Stimulated activated CD4-positive, alpha-beta T cell treated with anti-CD3 and anti-CD28 coated beads, Interleukin-4, amount 100 ng/mL, for 1 hour (primary cell): ENCODE data around the gene TUBA3E.
"Not testable (repeated sequence)": the region's sequence is repeated elsewhere in the genome, so short reads cannot be mapped to it uniquely, and the experiment has no call there.

Experiments used
- DNase-seq: peaks from one replicate; pipeline ENCODE4 v3.0.0-alpha.2; 2020

Gene TUBA3E

DNA sequence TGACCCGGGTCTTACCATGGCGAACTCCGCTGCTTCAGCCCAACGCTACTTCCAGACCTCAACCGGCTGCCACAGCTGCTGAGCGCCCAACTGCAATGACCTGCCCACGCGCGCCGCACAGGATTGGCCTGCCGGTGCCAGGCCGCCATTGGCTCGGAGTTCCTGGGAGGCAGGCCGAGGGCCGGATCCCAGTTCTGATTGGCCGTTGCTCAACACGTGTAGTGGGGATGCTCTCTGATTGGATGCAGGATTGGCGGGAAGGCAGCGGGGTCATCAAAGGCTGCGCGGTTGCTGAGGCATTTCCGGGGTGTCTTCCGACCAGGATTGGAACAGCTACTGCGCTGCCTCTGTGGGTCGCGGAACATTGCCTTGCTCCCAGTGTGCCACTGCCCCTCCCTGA lies at the start of gene TUBA3E:
Gene TUBA3E (minus strand): TSS at position 97 of the 400 bp plus-strand sequence. CDS start 79 bp downstream, at position 18.
- no peak for DNase-seq

DNA sequence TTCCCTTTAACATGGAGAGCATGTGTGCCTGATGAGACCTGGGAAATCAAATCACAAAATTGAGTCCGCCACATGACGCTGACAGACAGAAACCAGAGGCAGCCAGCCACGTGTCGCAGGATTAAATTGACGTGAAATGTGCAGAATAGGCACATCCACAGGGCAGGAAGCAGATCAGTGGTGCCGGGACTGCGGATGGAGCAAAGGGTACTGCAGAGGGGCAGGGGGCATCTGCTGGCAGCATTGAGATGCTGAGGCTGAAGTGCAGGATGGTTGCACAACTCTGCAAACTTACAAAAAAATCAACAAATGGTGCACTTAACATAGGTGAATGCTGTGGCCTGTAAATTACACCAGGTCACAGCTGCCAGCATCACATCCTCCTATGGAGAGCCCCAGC lies 48.2 kb upstream of the TUBA3E start:
- no peak for DNase-seq

DNA sequence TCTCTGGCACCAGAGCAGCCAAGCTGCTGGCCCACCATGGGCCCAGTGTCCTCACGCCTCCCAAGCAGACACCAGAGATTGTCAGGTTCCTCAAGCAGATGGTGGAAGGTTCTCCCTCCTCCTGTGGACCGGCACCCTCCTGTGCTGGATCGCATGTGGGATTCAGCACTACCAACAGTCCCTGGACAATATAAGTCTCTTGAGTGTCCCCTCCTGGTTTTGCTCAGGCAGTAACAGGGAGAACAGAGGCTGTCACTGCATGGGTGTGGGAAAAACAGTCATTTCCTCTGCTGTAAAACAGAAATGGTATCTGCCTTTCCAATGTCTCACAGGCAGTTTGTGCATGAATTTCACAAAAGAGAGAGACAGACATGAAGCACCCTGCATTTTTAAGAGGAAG lies 47.7 kb upstream of the TUBA3E start:
- no peak for DNase-seq

DNA sequence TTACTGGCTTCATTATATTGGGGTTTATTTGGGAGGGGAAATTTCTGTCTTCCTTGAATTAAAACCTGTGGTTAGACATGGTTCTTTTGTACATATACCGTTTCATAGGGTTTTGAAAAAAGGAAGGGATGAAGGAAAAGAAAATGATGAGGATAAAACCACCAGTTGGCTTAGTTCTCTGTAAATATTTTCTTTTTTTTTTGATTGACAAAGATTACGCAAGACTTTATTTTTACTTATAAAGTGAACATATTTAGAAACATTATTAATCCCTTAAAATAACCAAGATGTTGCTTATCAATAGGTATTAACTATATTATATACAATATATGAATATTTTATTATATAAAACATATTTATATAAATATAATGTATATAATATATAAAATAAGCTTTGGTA lies 45.1 kb upstream of the TUBA3E start:
- no peak for DNase-seq

DNA sequence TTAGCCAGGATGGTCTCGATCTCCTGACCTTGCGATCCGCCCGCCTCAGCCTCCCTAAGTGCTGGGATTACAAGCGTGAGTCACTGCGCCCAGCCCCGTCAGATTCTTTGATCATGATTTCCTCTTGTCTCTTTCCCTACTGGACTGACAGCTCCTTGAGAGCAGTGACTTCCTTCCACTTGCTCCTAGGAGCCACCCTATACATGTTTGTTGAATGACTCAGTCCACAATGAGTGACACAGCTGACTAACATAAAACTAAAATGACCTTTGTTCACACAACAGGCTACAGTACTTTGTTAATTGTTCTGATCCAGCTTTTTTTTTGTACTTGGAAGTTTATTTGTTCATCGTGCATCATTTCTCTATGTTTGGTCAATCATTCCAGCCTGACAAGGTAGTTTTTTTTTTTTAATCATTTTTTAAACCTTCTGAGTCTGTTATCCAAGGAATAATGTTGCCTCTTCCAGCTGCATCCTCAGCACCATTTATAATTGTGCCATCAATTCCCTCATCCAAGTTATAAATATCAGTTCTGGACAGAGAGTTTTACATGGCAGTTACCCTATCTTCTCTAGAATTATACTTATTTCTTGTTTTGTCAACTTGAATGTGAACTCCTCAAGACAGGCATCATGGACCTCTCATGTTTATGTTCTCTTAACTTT lies 42.9 kb upstream of the TUBA3E start:
- no peak for DNase-seq

DNA sequence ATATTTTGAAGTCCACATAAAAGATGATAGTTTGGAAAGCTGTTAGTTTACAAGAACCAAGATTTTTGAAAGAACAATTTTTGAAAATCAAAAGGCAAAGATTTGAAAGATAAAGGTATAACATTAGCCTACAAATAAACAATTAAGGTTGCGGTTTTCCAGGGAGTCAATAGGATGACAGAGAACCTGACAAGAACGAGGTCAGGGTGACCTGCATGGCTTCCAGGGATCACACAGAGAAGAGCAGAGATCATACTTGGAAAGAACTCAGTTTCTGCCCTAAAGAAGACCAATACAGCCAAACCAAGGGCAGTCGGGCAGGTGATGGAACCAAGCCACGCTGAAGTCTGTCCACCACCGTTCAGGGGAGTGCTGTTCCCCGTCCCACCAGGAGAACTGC lies 41.3 kb upstream of the TUBA3E start:
- not testable (repeated sequence) for DNase-seq

DNA sequence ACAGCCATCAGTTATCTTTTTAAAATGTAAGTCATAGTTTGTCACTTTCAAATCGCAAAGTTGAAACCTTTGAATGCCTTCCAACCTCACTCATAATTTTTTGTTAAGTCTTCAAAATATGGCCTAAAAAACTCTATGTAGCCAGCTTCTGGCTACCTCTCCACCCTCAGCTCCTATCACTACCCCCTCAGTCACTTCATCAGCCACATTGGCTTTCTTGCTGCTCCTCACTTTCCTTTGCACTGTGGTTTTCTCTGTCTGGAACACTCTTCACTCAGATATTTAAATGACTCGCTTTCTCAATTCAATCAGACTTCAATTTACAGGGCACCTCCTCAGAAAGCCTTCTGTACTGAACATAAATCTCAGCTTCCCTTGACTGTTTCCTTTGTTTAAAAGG lies 34.8 kb upstream of the TUBA3E start:
- not testable (repeated sequence) for DNase-seq

DNA sequence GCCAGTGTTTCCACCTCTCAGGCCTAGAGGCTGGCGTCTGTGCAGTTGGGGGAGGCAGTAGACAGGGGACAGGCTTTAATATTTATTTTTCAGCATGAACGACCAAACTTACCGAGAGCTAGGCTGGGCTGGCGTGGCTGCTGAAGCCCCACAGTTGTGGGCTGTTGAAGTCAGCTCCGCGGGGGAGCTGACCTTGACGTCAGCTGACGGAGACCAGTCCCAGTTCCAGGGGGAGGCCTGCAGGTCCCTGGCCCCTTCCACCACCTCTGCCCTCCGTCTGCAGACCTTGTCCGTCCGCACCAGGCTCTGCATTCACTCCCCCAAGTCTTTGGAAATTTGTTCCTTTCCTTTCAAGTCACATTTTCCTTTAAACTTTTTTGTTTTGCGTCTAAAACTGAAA lies 33.4 kb upstream of the TUBA3E start:
- no peak for DNase-seq

DNA sequence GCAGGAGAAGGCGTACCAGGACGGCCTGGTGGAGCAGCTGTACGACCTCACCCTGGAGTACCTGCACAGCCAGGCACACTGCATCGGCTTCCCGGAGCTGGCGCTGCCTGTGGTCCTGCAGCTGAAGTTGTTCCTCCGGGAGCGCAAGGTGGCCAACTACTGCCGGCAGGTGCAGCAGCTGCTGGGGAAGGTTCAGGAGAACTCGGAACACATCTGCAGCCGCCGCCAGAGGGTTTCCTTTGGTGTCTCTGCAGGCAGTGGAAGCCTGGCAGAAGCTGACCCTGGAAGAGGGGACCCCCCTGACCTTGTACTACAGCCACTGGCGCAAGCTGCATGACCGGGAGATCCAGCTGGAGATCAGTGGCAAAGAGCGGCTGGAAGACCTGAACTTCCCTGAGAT lies 32.7 kb upstream of the TUBA3E start:
- DNase-seq, result not testable (repeated sequence)

DNA sequence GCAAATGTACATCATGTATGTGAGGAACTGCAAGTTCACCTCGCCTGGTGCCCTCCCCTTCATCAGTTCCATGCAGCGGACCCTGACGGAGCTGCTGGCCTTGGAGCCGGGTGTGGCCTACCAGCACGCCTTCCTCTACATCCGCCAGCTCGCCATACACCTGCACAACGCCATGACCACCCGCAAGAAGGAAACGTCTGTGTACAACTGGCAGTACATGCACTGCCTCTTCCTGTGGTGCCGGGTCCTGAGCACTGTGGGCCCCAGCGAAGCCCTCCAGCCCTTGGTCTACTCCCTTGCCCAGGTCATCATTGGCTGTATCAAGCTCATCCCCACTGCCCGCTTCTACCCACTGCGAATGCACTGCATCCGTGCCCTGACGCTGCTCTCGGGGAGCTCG lies 32.1 kb upstream of the TUBA3E start:
- not testable (repeated sequence) for DNase-seq

DNA sequence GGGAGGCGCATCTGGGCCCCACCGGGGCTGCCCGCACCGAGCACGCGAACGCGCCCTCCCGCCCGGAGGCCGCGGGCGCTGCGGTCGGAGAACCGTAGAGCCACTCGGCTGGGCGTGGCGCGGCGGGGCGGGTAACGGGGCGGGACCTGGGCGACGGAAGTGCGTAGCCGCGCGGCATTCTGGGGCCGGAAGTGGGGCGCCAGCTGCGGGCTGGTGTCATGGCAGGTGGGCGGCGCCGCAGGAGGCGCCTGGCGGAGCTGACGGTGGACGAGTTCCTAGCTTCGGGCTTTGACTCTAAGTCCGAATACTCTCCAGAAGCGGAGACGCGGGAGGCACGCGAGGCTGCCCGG lies 30.9 kb upstream of the TUBA3E start:
- peak; percentile 26 for DNase-seq

DNA sequence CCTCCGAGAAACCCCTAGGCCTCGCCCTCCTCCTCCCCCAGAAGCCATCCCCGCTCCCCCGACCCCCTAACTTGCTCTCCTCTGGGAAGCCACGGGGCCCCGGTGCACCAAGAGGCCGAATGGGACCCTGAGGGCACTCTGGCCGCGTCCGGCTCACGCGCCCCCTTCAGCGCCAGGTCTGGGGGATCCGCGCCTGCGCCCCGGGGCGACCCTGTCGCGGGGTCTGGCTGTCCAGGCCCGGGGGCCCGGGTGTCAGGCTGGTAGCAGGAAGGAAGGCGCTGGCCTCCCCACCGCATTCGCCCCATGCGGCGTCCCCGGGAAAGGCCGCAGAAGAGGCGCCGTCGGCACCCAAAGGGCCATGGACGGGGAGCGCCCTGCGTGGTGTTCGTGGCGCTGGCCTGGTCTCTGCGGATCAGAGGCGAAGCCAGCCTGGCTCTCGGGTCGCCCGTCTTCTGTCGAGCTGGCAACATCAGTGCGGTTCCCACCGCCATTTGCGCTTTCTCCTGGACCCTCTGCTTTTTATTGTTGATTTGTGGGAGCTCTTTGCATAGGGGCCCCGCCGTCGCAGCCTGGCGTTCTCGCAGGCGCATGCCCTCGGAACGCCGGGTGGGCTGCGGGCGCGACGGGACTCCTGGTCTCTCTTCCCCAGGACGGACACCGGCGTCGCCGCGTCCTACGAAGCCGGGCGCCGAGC lies 30.4 kb upstream of the TUBA3E start:
- not testable (repeated sequence) for DNase-seq

DNA sequence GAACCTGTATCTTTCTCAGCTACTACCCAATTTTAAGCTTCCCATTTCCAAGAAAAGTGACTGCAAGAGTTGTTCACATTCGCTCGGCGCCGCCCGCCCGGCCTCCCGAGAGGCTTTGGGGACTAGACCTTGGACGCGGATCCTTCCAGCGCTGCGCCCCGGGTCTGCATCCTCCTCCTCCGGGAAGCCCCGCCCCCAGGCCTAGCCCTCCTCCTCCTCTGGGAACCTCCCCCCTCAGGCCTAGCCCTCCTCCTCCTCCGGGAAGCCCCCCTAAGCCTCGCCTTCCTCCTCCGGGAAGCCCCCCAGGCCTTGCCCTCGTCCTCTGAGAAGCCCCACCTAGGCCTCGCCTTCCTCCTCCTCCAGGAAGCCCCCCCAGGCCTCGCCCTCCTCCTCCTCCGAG lies 29.8 kb upstream of the TUBA3E start:
- DNase-seq, result not testable (repeated sequence)

DNA sequence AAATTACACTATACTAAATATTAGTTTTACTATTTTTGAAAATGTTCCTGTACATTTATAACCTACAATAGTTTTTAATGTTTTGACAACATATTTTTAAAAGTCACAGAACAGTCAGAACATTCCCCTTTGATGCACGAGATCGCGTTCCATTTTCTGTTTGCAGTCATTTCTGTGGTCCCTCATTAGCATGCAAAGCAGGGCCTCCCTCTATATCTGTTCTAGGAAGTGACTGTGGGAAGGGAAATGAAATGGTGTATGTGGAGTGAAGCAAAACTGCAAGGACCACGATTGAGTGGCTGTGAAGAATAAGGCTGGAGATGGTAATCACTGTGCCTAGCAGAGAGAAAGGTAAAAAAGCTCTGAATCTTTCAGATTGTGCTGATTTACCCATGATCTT lies 24.3 kb upstream of the TUBA3E start:
- DNase-seq, result not testable (repeated sequence)

DNA sequence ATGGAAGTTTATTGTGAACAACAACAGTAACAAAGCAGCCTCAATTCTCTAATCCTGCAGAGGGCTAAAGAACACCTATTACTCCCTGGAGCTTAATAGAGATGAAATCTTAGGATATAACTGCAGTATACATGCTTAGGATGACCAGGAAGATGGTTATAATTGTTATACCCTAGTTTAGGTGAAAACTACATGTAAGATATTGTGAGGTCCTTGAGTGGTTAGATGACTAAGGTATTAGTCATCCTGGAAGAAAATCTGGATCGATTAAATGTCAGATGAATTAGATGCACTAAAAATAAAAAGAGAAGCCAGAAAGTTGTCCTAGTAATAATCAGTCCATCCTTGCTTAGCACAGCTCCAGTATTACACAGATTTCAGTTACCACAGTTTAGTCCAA lies 22.3 kb upstream of the TUBA3E start:
- DNase-seq, result not testable (repeated sequence)

DNA sequence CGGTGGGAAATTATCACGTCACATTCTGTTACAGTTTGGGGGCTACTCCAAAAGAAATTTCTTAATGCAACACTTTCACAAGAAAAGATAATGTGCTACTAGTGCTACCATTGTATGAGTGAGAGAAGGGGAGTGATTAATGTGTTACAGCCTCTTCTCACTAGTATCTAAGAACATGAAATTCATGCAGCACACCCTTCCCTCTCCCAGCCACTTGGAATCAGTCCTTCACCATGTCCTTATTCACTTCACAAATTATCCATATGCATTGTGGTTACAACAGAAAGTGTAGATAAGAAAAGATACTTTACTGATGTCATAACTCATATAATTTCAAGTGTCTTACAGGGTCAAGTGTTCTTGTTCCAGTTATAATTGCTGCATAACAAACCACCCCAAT lies 20.9 kb upstream of the TUBA3E start:
- DNase-seq, result not testable (repeated sequence)

DNA sequence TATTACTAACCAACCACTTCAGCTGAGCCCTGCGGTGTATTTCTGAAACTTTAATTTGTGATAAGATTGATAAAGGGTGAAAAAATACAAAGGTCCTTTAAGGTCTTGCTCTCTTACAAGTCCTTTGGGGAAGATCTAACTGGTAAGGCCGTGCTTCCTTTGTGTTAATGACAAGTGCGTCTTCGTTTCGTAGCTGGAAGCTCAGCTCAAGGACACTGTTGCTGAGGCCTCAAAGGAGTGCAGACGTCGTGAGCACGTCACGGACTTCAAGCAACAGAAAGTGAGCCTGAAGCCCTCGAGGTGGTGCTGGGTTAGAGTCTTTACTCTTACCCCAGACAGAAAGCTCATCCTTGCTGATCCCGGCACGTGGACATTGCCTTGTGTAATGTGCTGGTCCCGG lies 8.8 kb upstream of the TUBA3E start:
- DNase-seq, result not testable (repeated sequence)

DNA sequence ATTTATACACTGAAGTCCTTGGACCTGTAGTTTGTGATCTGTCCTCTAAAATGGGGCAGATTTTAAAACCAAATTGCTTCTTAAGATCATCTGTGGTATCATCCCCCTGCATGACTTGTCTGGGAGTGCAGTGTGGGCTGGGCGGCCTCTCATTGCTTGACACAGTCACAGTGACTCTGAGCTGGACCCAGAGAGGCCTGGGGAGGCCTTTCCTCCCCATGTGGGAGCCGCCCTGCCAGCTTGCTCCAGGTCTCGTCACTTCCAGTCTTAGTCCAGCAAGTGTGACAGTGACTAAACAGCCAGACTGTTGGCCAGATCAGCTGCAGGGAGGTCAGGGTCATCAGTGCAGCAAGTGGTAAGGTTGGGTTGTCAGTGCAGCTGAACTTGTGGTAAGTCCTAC lies 4.9 kb upstream of the TUBA3E start:
- not testable (repeated sequence) for DNase-seq

DNA sequence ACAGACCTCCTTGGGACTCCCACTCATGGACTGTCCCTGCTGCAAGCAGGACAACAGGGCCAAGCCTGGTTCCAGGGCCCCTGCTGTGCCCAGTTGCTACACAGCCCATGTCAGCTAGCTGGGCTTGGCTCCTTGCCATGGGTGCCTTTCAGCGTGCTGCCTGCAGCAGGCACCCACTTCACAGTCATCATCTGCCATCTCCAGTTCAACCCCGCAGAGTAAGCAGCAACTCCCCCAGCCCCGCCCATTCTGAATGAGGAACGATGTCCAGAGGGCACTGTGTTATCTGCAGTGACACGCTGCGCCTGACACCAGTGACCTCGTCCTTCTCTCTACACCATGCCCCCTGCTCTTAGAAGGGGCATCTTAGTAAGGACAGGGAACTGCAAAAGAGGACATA lies 4.3 kb upstream of the TUBA3E start:
- DNase-seq, result not testable (repeated sequence)

DNA sequence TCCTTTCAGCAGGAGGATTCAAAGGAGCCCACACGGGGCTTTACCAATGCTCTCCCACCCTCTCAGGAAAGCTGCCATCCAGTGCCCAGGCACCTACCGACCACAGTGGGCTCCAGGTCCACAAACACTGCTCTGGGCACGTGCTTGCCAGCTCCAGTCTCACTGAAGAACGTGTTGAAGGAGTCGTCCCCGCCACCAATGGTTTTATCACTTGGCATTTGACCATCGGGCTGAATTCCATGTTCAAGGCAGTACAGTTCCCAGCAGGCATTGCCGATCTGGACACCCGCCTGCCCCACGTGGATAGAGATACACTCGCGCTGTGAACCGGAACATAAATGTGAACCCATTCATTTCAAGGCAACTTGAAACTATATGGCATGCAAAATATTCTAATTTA lies 2.2 kb downstream of the TUBA3E start:
- DNase-seq, result not testable (repeated sequence)

DNA sequence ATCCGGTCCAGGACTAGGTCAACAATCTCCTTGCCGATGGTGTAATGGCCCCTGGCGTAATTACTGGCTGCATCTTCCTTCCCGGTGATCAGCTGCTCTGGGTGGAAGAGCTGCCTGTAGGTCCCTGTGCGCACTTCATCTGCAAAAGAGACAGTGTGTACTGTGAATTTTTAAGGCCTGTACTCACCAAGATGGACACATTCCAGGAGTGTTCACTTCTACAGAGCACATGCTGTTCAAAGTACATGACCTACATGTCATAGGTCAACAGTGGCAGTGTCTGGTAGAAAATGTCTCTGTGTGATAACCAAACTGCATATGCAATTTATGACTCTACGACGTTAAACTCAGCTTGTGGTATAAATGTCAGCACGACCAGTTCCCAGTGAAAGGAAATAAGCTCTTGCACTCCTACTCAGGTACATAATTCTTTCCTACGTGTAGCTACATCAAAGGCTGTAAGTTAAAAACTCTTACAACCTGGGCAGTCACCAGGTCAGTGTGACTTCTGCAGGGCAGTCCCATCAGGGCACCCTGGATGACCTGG lies 3.1 kb downstream of the TUBA3E start:
- DNase-seq, result not testable (repeated sequence)

DNA sequence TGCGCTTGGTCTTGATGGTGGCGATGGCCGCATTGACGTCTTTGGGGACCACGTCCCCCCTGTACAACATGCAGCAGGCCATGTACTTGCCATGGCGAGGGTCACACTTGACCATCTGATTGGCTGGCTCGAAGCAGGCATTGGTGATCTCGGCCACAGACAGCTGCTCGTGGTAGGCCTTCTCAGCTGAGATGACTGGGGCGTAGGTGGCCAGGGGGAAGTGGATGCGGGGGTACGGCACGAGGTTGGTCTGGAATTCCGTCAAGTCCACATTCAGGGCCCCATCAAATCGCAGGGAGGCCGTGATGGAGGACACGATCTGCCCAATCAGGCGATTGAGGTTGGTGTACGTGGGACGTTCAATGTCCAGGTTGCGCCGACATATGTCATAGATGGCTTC lies 4.4 kb downstream of the TUBA3E start:
- not testable (repeated sequence) for DNase-seq

DNA sequence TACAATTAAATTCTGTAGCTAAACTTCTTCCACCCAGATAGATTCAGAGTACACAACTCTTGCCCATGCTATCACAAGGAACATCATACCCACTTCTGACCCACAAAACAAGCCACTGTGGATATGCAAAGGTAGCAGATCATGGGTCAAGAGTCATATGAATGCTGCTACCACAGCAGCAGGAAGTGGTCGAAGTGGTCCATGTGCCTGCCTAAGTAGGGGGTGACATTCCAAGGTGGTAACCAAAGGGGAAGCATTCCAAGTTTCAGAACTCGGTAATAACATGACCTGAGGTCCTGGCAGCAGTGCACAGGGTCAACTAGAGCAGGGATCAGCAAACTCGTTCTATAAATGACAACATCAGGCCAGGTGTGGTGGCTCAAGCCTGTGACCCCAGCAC lies 5.8 kb downstream of the TUBA3E start:
- DNase-seq, result not testable (repeated sequence)

DNA sequence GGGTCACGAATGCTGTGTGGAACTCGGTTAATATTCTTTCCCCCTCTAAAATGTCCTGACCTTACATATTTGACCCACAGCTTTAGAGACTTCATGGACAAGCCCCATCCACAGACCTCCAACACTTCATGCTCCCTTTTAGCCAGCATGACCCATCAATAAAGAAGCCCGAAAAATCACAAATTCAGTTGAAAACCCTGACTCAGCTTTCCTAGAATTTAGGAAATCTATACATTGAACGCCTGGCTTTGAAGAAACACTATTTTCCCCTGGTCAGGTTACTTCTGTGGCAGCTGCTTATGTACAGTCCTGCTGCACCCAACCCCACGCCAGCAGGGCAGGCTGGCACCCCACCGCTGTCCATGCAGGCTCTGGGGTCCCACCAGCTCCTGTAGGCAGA lies 6.9 kb downstream of the TUBA3E start:
- DNase-seq, result not testable (repeated sequence)
